ENCODE results near the gene COL12A1. TPM values are rescaled to one million over a fixed set of nuclear protein-coding genes. Genes with fewer than 3 reads are reported as not detected.

Gene COL12A1
- total RNA-seq, 6 experiments from 2014 or later, result 1.1 to 4.4 (median 3.0) TPM

DNA sequence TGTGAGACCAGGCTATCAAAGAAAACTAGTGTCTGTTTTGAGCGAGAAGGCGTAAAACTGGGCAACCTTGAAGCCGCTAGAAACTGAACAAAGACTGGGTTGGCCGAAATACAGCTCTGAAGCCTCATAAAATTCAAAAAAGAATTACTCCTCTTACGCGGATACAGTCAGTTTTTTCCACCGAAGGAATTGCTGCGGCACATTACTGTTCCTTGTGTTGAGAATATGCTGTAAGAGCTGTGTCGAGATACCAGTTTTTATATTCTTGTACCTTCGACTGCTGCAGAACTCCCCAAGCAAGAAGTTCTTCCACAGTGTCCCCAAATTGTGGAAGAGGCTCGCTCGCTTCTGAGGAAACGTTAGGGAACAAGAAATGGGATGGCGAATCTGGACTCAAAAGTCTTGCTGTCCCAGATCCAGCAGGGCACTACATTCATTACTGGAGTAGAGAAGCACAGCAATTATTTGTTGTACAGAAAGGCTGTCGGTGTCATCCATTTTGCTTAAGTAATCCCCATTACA is 38.3 kb upstream of the COL12A1 start:
- Histone ChIP-seq H3K27ac (peak overlapping the region; percentile 74 to 89 (median 74)), H3K36me3 (peaks cover 0 to 18% (median 7%) of the 10 kb centered on the region in 4 donors), H3K4me3 (peak overlapping the region; percentile 45 to 85 (median 71)), H3K27me3 (no peaks in the 10 kb centered on the region), H3K4me1 (peaks cover 0 to 8% (median 0%) of the 10 kb centered on the region in 4 donors), H3K9me3 (no peaks in the 10 kb centered on the region)
- DNase-seq (no peak), ATAC-seq (peak; percentile 3 to 45 (median 8))
- intact Hi-C loops (cut with DNase I), result no loop called here
- no peak for TF ChIP-seq POLR2A (IDR thresholded peaks at IDR 0.05)
- 9% methylated on average over 15 of the region's 15 CpGs for WGBS (ENCODE audit: insufficient coverage, low coverage, low lambda C conversion rate, missing lambda C conversion rate)

DNA sequence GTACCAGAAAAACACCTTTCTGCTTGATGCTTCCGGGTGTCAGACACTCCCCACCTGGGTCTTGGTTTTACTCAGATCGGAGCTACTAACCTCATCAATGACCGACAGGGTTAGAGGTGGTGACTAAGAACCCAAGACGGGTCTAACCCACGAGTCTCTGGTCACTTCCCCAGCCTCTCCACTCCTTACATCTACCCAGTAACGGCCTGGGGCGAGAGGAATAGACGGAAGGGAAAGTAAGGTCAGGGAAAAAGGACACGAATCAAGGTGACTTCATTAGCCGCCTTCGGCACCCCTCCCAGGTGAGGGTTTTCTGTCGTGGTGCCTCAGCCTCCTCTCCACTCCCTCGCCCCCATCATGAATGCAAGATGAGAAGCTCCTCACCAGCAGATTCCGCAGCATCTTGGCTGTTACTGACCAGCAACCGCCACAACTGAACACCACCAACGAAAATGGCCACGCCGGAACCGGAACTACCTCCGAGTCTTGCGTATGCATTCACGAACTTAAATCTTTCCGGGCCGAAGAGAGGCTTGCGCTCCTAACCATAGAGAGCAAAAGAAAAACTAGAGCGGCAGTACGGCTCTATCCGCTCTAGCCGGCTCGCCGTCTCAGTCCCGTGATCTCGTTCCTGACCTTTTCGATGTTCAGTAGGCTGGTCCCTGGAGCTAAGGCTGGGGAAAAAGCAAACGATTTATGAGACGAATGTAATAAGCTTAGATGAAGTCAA is 37.6 kb upstream of the COL12A1 start, which contains the start of gene COX7A2:
TSS of gene COX7A2 (minus strand) at position 469 of the 730 bp plus-strand sequence. CDS start at position 402, 67 bp downstream.
- DNase-seq (peak; percentile 83 to 93 (median 91)), ATAC-seq (peak; percentile 99 to 100 (median 100))
- peaks cover 0 to 8% (median 0%) of the 10 kb centered on the region in 4 donors for H3K4me1 ChIP-seq
- intact Hi-C loops (cut with DNase I), result no loop called here
- TF ChIP-seq POLR2A (IDR thresholded peaks at IDR 0.05), result peak; percentile 65
- TF ChIP-seq, protein P1, sequence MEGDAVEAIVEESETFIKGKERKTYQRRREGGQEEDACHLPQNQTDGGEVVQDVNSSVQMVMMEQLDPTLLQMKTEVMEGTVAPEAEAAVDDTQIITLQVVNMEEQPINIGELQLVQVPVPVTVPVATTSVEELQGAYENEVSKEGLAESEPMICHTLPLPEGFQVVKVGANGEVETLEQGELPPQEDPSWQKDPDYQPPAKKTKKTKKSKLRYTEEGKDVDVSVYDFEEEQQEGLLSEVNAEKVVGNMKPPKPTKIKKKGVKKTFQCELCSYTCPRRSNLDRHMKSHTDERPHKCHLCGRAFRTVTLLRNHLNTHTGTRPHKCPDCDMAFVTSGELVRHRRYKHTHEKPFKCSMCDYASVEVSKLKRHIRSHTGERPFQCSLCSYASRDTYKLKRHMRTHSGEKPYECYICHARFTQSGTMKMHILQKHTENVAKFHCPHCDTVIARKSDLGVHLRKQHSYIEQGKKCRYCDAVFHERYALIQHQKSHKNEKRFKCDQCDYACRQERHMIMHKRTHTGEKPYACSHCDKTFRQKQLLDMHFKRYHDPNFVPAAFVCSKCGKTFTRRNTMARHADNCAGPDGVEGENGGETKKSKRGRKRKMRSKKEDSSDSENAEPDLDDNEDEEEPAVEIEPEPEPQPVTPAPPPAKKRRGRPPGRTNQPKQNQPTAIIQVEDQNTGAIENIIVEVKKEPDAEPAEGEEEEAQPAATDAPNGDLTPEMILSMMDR (IDR thresholded peaks at IDR 0.05), result no peak
- under 1% methylated on average over 28 of the region's 36 CpGs for WGBS (ENCODE audit: insufficient coverage, low coverage, low lambda C conversion rate, missing lambda C conversion rate)
- H3K36me3 ChIP-seq, result peaks cover 0 to 22% (median 10%) of the 10 kb centered on the region in 4 donors
- no peaks in the 10 kb centered on the region for H3K27me3 ChIP-seq
- peak within 1 kb of the TSS; percentile 45 to 85 (median 71) for H3K4me3 ChIP-seq
- peak within 1 kb of the TSS; percentile 74 to 89 (median 74) for H3K27ac ChIP-seq
- H3K9me3 ChIP-seq, result no peaks in the 10 kb centered on the region

GRCh38 chr6:75236630-75237029 is 30.8 kb upstream of the COL12A1 start:
- intact Hi-C loops (cut with DNase I), result no loop called here
- WGBS (ENCODE audit: insufficient coverage, low coverage, low lambda C conversion rate, missing lambda C conversion rate), result 72% methylated on average over 2 of the region's 4 CpGs
- H3K4me1 ChIP-seq, result peaks cover 0 to 3% (median 0%) of the 10 kb centered on the region in 4 donors

GRCh38 chr6:75235271-75235670 is 29.4 kb upstream of the COL12A1 start:
- ATAC-seq (no peak), DNase-seq (no peak)
- no peak overlapping the region for H3K27ac ChIP-seq
- H3K27me3 ChIP-seq, result no peaks in the 10 kb centered on the region
- TF ChIP-seq POLR2A (IDR thresholded peaks at IDR 0.05), result no peak
- TF ChIP-seq, protein P1 (IDR thresholded peaks at IDR 0.05), result no peak
- no peak overlapping the region for H3K4me3 ChIP-seq
- H3K9me3 ChIP-seq, result no peaks in the 10 kb centered on the region
- 83% methylated on average over 2 of the region's 2 CpGs for WGBS (ENCODE audit: insufficient coverage, low coverage, low lambda C conversion rate, missing lambda C conversion rate)
- intact Hi-C loops (cut with DNase I), result no loop called here
- no peaks in the 10 kb centered on the region for H3K4me1 ChIP-seq
- peaks cover 0 to 33% (median 15%) of the 10 kb centered on the region in 4 donors for H3K36me3 ChIP-seq

More at GRCh38 chr6:75236630-75237029, 30.8 kb upstream of the COL12A1 start:
- DNase-seq (no peak), ATAC-seq (no peak)
- no peak for TF ChIP-seq POLR2A (IDR thresholded peaks at IDR 0.05)
- TF ChIP-seq, protein P1 (IDR thresholded peaks at IDR 0.05), result no peak
- Histone ChIP-seq H3K27me3 (no peaks in the 10 kb centered on the region), H3K36me3 (peaks cover 0 to 41% (median 18%) of the 10 kb centered on the region in 4 donors), H3K9me3 (no peaks in the 10 kb centered on the region), H3K4me3 (no peak overlapping the region), H3K27ac (no peak overlapping the region)

All from right lobe of liver (tissue), 6 donors.